ENCODE data around the gene USP22.

DNA sequence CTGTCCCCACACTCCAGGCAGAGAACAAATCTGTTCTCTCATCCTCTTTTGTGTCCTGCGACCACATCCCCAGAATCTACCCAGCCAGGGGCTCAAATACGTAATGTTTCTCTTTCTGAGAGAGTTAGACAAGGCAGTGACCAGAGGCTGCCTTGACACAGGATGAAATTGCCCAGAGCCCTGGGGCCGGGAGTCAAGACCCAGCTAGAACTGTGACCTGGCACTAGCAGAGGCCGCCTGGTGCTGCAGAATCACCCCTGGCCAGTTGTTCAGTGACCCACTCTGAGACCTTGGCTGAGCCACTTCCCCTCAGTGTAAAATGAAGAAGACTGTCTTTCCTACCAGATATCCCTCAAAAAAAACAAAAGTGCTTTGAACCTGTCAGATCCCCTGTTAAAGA, 72.5 kb downstream of the USP22 start:
- TF ChIP-seq, protein P1, sequence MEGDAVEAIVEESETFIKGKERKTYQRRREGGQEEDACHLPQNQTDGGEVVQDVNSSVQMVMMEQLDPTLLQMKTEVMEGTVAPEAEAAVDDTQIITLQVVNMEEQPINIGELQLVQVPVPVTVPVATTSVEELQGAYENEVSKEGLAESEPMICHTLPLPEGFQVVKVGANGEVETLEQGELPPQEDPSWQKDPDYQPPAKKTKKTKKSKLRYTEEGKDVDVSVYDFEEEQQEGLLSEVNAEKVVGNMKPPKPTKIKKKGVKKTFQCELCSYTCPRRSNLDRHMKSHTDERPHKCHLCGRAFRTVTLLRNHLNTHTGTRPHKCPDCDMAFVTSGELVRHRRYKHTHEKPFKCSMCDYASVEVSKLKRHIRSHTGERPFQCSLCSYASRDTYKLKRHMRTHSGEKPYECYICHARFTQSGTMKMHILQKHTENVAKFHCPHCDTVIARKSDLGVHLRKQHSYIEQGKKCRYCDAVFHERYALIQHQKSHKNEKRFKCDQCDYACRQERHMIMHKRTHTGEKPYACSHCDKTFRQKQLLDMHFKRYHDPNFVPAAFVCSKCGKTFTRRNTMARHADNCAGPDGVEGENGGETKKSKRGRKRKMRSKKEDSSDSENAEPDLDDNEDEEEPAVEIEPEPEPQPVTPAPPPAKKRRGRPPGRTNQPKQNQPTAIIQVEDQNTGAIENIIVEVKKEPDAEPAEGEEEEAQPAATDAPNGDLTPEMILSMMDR (IDR thresholded peaks at IDR 0.05 in 2 of 3, conservative IDR thresholded peaks at IDR 0.05 in 1 of 3; ENCODE audit: borderline replicate concordance in 1 of 3, insufficient read depth in 1 of 3, low read depth in 2 of 3, low read length in 2 of 3), result no peak
- TF ChIP-seq EZH2 (IDR thresholded peaks at IDR 0.05) (no peak), RAD21 (IDR thresholded peaks at IDR 0.05; ENCODE audit: low read depth) (no peak), POLR2AphosphoS5 (IDR thresholded peaks at IDR 0.05; ENCODE audit: low read depth, low read length) (no peak), POLR2A (IDR thresholded peaks at IDR 0.05; ENCODE audit: borderline replicate concordance, extremely low read depth, insufficient read depth, insufficient read length) (no peak), EZH2phosphoT487 (IDR thresholded peaks at IDR 0.05; ENCODE audit: borderline replicate concordance) (no peak), EGR1 (IDR thresholded peaks at IDR 0.05; ENCODE audit: low read depth) (no peak), JUND (IDR thresholded peaks at IDR 0.05) (no peak)
- TF ChIP-seq, protein P2, sequence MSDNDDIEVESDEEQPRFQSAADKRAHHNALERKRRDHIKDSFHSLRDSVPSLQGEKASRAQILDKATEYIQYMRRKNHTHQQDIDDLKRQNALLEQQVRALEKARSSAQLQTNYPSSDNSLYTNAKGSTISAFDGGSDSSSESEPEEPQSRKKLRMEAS (IDR thresholded peaks at IDR 0.05), result no peak
